Activated T-cell treated with anti-CD3 and anti-CD28 coated beads for 4 hours (primary cell): ENCODE measurements around the gene MCF2L2.
"Not testable (repeated sequence)": the region's sequence is repeated elsewhere in the genome, so short reads cannot be mapped to it uniquely, and the experiment has no call there.

ENCODE experiments used
- DNase-seq: peaks from one replicate; pipeline ENCODE4 v3.0.0-alpha.2; 2020

The MCF2L2 gene

GRCh38 chr3:183428447-183429211, at the start of gene MCF2L2:
Gene MCF2L2 (minus strand): TSS chr3:183428619. CDS start chr3:183427977, 642 bp downstream.
- peak; percentile 60 for DNase-seq

GRCh38 chr3:183477801-183478456, 49.5 kb upstream of the MCF2L2 start:
- DNase-seq: no peak

GRCh38 chr3:183475764-183476162, 47.3 kb upstream of the MCF2L2 start:
- not testable (repeated sequence) for DNase-seq

- DNase-seq: no peak
Measured at GRCh38 chr3:183475016-183475763, 46.8 kb upstream of the MCF2L2 start.

GRCh38 chr3:183473969-183474368, 45.5 kb upstream of the MCF2L2 start:
- DNase-seq: no peak

- no peak for DNase-seq
Measured at GRCh38 chr3:183472155-183472554, 43.7 kb upstream of the MCF2L2 start.

- DNase-seq: no peak
Measured at GRCh38 chr3:183468424-183468823, 40.0 kb upstream of the MCF2L2 start.

- no peak for DNase-seq
Measured at GRCh38 chr3:183466575-183466974, 38.2 kb upstream of the MCF2L2 start.

GRCh38 chr3:183465710-183466109, 37.3 kb upstream of the MCF2L2 start:
- DNase-seq: not testable (repeated sequence)

- DNase-seq: no peak
Measured at GRCh38 chr3:183464480-183464879, 36.1 kb upstream of the MCF2L2 start.

GRCh38 chr3:183460081-183461055, 31.9 kb upstream of the MCF2L2 start:
- DNase-seq: no peak

GRCh38 chr3:183455089-183455488, 26.7 kb upstream of the MCF2L2 start:
- DNase-seq: no peak

- DNase-seq: no peak
Measured at GRCh38 chr3:183454064-183454463, 25.6 kb upstream of the MCF2L2 start.

- DNase-seq: no peak
Measured at GRCh38 chr3:183449791-183450190, 21.4 kb upstream of the MCF2L2 start.

- no peak for DNase-seq
Measured at GRCh38 chr3:183449391-183449790, 21.0 kb upstream of the MCF2L2 start.

- DNase-seq: no peak
Measured at GRCh38 chr3:183448369-183449128, 20.1 kb upstream of the MCF2L2 start.

- peak; percentile 56 for DNase-seq
Measured at GRCh38 chr3:183447206-183448001, 19.0 kb upstream of the MCF2L2 start.

- no peak for DNase-seq
Measured at GRCh38 chr3:183446838-183447205, 18.4 kb upstream of the MCF2L2 start.

GRCh38 chr3:183444748-183445147, 16.3 kb upstream of the MCF2L2 start:
- DNase-seq: no peak
